Esophagus (tissue), 2 donors: ENCODE data around the gene ARHGAP35. TPM values are rescaled to one million over a fixed set of nuclear protein-coding genes. Genes with fewer than 3 reads are reported as not detected.
"Not testable (repeated sequence)": the region's sequence is repeated elsewhere in the genome, so short reads cannot be mapped to it uniquely, and the experiment has no call there.

Experiments
- H3K27ac ChIP-seq, 2 donors: one replicate each; pipeline ENCODE4 v1.5.1; 2013; ENCODE audit warnings: low read depth in 2 of 2, mild to moderate bottlenecking in 2 of 2, inconsistent platforms in 1 of 2, low read length in 1 of 2, moderate library complexity in 1 of 2
- H3K27me3 ChIP-seq, 2 donors: one replicate each; pipeline ENCODE4 v1.6.1; 2013; ENCODE audit warnings: low read length in 2 of 2, control low read depth in 1 of 2, mild to moderate bottlenecking in 1 of 2; ENCODE audit not compliant: insufficient read depth in 2 of 2, control insufficient read depth in 1 of 2
- H3K36me3 ChIP-seq, 2 donors: one replicate each; pipeline ENCODE4 v1.6.1; 2013; ENCODE audit warnings: low read length in 1 of 2; ENCODE audit not compliant: control insufficient read depth in 2 of 2, insufficient read depth in 2 of 2
- H3K4me1 ChIP-seq, 2 donors: one replicate each; pipeline ENCODE4 v1.6.1; 2013; ENCODE audit warnings: low read length in 1 of 2; ENCODE audit not compliant: control insufficient read depth in 2 of 2, insufficient read depth in 2 of 2
- H3K4me3 ChIP-seq, 2 donors: one replicate each; pipeline ENCODE4 v1.5.1; 2013; ENCODE audit warnings: low read length in 2 of 2, mild to moderate bottlenecking in 2 of 2, low read depth in 1 of 2, moderate library complexity in 1 of 2
- H3K9me3 ChIP-seq, 2 donors: one replicate each; pipeline ENCODE4 v1.6.1; 2013; ENCODE audit warnings: mild to moderate bottlenecking in 2 of 2, low read depth in 1 of 2, low read length in 1 of 2, moderate library complexity in 1 of 2; ENCODE audit not compliant: control insufficient read depth in 2 of 2, insufficient read depth in 1 of 2
- WGBS, 2 donors: extraction: QIAGEN DNeasy Blood & Tissue Kit; methylation state at CpG; one replicate each; pipeline ENCODE4 v1.1.7; 2013; 5-methylcytosine and 5-hydroxymethylcytosine counted together
- polyA plus RNA-seq, 2 donors: library from polyadenylated mRNA; stranded (reverse); fragments of 200-250 nt; gene quantifications; one replicate each; pipeline ENCODE4 v1.2.3, GENCODE V29; 2013
- donor health status: healthy with polysubstance abuse.
- donor health status: Bipolar disorder and iron deficiency.

ARHGAP35 gene
- polyA plus RNA-seq, 2 donors, result 9.6 to 15.2 TPM

DNA sequence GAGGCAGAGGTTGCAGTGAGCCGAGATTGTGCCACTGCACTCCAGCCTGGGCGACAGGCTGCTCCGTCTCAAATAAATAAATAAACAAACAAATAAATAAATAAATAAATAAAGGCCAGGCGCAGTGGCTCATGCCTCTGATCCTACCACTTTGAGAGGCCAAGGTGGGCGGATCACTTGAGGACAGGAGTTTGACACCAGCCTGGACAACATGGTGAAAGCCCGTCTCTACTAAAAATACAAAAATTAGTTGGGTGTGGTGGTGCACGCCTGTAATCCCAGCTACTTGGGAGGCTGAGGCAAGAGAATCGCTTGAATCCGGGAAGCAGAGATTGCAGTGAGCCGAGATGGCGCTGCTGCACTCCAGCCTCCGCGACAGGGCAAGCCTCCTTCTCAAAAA, 6.1 kb upstream of the ARHGAP35 start:
- 80 to 83% methylated on average over 13 of the region's 13 CpGs for whole genome bisulfite sequencing, 2 donors
- not testable (repeated sequence) for H3K27me3 ChIP-seq, H3K4me3 ChIP-seq, H3K27ac ChIP-seq, H3K9me3 ChIP-seq, H3K36me3 ChIP-seq, H3K4me1 ChIP-seq

GRCh38 chr19:46856062-46857022, 4.5 kb upstream of the ARHGAP35 start:
- Histone ChIP-seq H3K36me3 (no peaks in the 10 kb centered on the region), H3K9me3 (no peaks in the 10 kb centered on the region), H3K4me1 (peaks cover 0 to 4% of the 10 kb centered on the region in 2 donors), H3K27ac (peak overlapping the region; percentile 63 to 85), H3K4me3 (peak overlapping the region in 1 of 2 donors; percentile 40), H3K27me3 (no peaks in the 10 kb centered on the region)
- 7% methylated on average over 41 of the region's 41 CpGs for WGBS, 2 donors

DNA sequence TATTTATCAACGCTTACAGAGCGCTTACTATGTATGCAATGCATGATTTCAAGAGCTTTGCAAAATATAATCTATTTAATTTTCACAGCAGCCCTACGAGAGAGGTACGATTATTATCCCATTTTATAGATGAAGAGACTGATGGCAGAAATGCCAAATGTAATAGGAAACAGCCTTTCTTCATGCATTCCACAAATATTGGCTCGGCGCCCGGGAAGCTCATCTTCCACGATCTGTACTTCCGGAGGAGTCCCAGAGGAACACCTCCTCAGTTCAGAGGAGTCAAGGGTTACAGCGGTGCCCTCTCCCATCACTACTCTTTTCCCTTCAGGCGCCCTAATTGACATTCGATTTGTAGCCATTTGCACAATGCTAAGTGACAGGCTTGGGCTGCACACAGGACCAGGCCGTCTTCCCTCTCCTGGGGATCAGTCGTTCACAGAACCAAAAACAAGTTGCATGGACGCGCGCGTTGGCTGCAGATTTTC, 1.1 kb upstream of the ARHGAP35 start:
- Histone ChIP-seq H3K9me3 (no peaks in the 10 kb centered on the region), H3K36me3 (no peaks in the 10 kb centered on the region), H3K4me3 (peak overlapping the region; percentile 87 to 94), H3K4me1 (peaks cover 0 to 16% of the 10 kb centered on the region in 2 donors), H3K27me3 (no peaks in the 10 kb centered on the region), H3K27ac (peak overlapping the region; percentile 55 to 97)
- WGBS, 2 donors, result 15% methylated on average over 18 of the region's 18 CpGs

- H3K4me3 ChIP-seq, result peak overlapping the region; percentile 87 to 94
- 0% methylated on average over 86 to 89 of the region's 89 CpGs for WGBS, 2 donors
These were observed 512 bp upstream of the ARHGAP35 start for GRCh38 chr19:46860125-46860845.

GRCh38 chr19:46861691-46862502, 1.1 kb downstream of the ARHGAP35 start:
- peaks cover 2 to 18% of the 10 kb centered on the region in 2 donors for H3K4me1 ChIP-seq

More at GRCh38 chr19:46860125-46860845, 512 bp upstream of the ARHGAP35 start:
- no peaks in the 10 kb centered on the region for H3K36me3 ChIP-seq
- no peaks in the 10 kb centered on the region for H3K9me3 ChIP-seq
- peak overlapping the region; percentile 97 to 98 for H3K27ac ChIP-seq
- H3K4me1 ChIP-seq, result peaks cover under 1 to 19% of the 10 kb centered on the region in 2 donors
- H3K27me3 ChIP-seq, result no peaks in the 10 kb centered on the region

GRCh38 chr19:46862503-46862834, 1.7 kb downstream of the ARHGAP35 start:
- Histone ChIP-seq H3K9me3 (no peaks in the 10 kb centered on the region), H3K27me3 (no peaks in the 10 kb centered on the region), H3K4me3 (peak overlapping the region; percentile 67 to 94), H3K27ac (peak overlapping the region; percentile 97 to 98), H3K4me1 (peaks cover 4 to 18% of the 10 kb centered on the region in 2 donors), H3K36me3 (peaks cover 0 to 2% of the 10 kb centered on the region in 2 donors)
- WGBS, 2 donors, result 13 to 16% methylated on average over 9 of the region's 9 CpGs

More at GRCh38 chr19:46861691-46862502, 1.1 kb downstream of the ARHGAP35 start:
- Histone ChIP-seq H3K9me3 (no peaks in the 10 kb centered on the region), H3K4me3 (peak overlapping the region; percentile 67 to 94), H3K36me3 (peaks cover 0 to 2% of the 10 kb centered on the region in 2 donors), H3K27ac (peak overlapping the region; percentile 97 to 98), H3K27me3 (no peaks in the 10 kb centered on the region)
- 1 to 2% methylated on average over 19 of the region's 19 CpGs for WGBS, 2 donors

- Histone ChIP-seq H3K9me3 (no peaks in the 10 kb centered on the region), H3K4me1 (peaks cover 4 to 18% of the 10 kb centered on the region in 2 donors), H3K4me3 (peak overlapping the region in 1 of 2 donors; percentile 15), H3K27ac (peak overlapping the region; percentile 15 to 62), H3K36me3 (peaks cover 0 to 2% of the 10 kb centered on the region in 2 donors), H3K27me3 (no peaks in the 10 kb centered on the region)
- 35 to 38% methylated on average over 4 of the region's 4 CpGs for WGBS, 2 donors
These were observed 2.3 kb downstream of the ARHGAP35 start for GRCh38 chr19:46862974-46863632.

- 21 to 27% methylated on average over 6 of the region's 6 CpGs for WGBS, 2 donors
- Histone ChIP-seq H3K27me3 (no peaks in the 10 kb centered on the region), H3K36me3 (peaks cover 0 to 2% of the 10 kb centered on the region in 2 donors), H3K27ac (peak overlapping the region; percentile 15 to 62), H3K9me3 (no peaks in the 10 kb centered on the region), H3K4me3 (peak overlapping the region in 1 of 2 donors; percentile 15), H3K4me1 (peaks cover 4 to 18% of the 10 kb centered on the region in 2 donors)
These were observed 3.2 kb downstream of the ARHGAP35 start for GRCh38 chr19:46863818-46864629.
